GM18870 (cell line): Measurements from ENCODE around the gene PROX2.
A peak's percentile ranks its signal among the peaks of the same experiment; 100 is the strongest.

Experiments
- ATAC-seq: cut with Tn5 transposase; IDR thresholded peaks from one replicate; pipeline ENCODE4 v1.9.1; 2021; ENCODE audit warnings: moderate library complexity; ENCODE audit not compliant: unreplicated experiment

The PROX2 gene

GRCh38 chr14:74881431-74882102, 5.6 kb upstream of the PROX2 start, which contains the start of gene DLST:
Gene DLST, plus strand, starts transcription at chr14:74881916. Its CDS starts 38 bp downstream, at chr14:74881954.
- ATAC-seq = peak; percentile 67

DNA sequence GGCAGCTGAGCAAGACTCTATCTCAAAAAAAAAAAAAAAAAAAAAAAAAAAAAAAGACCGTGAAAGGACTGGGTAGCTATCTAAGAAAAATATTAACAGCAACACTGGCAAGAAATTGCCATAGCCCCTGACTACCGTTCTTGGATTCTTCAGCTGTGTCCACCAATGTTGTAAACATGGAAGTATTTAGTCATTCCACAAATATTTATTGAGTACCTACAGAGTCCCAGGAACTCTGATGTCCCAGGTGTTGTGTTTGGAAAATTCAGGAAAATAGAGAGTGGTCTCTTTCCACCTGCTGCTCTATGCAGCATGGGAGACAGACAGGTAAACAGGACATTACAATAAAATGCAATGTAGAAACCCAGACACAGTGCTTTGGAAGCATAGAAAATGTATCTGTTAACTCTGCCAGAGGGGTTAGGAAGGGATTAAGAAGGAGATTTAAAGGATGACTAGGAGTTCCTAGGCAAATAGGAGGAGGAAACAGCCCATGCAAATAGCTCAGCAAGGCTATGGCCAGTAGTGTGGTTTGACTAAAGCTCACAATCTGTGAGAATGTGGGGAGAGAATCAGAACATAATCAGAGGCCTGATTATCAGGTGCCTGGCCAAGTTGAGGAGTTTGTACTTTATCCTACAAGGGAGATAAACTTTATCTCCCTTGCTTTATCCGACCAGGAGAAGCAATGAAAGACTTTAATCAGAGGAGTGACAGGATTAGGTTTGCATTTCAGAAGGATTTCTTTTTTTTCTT, 3.7 kb upstream of the PROX2 start:
- no peak for ATAC-seq

DNA sequence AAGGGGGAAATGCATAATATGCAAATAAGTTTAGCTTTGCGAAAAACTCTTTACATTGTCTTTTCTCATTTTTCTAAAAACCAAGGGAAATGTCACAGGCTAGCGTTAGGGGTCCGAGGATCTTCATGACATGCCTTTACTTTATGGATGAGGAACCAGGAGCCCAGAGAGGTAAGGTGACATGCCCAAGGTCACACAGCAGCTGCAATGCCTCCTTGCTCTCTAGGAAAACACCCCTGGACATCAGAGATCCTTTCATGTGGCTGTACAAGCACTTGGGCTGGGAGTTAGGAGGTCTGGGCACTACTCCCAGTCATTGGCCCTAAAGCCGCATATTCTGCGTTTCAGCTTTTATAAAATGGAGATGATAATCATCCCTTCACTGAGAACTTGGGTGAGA, 741 bp downstream of the PROX2 start:
- no peak for ATAC-seq

GRCh38 chr14:74871819-74872218, 4.1 kb downstream of the PROX2 start:
- no peak for ATAC-seq

GRCh38 chr14:74868739-74869138, 7.2 kb downstream of the PROX2 start:
- ATAC-seq = no peak

- ATAC-seq = no peak
Measured at GRCh38 chr14:74867673-74868072, 8.3 kb downstream of the PROX2 start.

DNA sequence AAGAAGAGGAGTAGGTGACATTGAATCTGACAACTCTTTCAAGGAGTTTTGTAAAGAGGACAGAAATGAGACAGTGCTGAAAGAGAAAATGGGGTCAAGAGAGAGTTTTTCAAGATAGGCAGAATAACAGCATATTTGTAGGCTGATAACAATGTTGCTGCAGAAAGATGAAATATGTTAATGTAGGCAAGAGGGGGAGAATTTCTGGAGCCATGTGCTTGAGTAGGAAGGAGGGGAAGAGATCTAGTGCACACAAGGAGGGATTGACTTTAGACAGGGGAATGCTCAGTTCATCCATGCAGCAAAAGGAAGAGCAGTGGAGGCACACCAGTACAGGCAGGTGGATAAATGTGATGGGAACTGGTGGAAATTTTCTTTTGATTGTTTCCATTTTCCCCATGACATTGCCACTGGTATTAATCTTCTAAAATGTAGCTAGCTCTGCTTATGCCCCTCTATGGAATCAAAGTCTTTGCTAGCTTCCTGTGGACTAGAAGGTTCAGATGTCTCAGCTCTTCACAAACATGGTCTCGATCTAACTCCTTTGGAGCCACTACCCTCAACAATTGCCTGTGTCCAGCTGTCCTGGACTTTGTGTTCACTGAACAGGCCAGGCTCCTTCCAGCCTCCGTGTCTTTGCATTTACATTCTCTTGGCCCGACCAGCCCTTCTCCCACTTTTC, 9.1 kb downstream of the PROX2 start:
- ATAC-seq = no peak

GRCh38 chr14:74865156-74865555, 10.8 kb downstream of the PROX2 start:
- ATAC-seq = no peak

DNA sequence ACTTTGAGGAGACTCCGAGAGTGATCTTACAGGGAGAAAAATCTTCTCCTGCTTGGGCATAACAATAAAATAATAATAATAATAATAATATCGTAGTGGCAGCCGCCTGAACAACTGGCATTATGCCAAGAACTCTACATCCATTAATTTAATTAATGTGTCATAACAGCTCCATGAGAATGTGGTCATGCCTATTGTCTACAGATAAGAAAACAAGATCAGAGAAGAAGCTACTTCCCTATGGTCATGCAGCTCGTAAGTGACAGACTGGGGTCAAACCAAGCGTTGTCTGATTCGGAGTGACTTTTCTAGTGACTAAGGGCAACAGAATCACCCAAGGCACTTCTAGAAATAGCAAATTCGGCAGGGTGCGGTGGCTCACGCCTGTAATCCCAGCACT, 11.7 kb downstream of the PROX2 start:
- ATAC-seq = no peak

GRCh38 chr14:74863274-74863673, 12.7 kb downstream of the PROX2 start:
- no peak for ATAC-seq

- ATAC-seq = no peak
Measured at GRCh38 chr14:74861734-74862090, 14.2 kb downstream of the PROX2 start.

GRCh38 chr14:74860899-74861733, 14.8 kb downstream of the PROX2 start:
- ATAC-seq = peak; percentile 42

GRCh38 chr14:74859757-74860552, 16.0 kb downstream of the PROX2 start:
- no peak for ATAC-seq

GRCh38 chr14:74858022-74858421, 17.9 kb downstream of the PROX2 start:
- ATAC-seq = no peak

- ATAC-seq = no peak
Measured at GRCh38 chr14:74856366-74856765, 19.6 kb downstream of the PROX2 start.

DNA sequence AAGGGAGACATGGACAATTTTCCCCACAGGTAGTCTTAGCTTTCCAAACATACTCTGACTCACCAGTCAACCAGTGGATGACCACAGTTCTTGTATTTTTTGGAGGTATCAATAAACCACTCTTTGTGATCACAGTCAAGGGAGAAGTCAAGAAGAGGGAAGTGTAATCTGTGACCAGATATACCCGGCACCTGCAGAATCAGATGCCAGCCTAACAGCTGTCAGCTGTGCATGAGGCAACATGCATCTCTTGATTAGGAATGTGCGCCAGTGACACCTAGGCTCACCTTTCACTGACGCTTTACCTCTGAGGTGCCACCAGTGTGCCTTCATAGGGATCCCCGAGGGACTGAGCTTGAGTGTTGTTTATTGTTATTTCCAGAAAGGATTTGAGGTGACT, 20.0 kb downstream of the PROX2 start:
- ATAC-seq = no peak

DNA sequence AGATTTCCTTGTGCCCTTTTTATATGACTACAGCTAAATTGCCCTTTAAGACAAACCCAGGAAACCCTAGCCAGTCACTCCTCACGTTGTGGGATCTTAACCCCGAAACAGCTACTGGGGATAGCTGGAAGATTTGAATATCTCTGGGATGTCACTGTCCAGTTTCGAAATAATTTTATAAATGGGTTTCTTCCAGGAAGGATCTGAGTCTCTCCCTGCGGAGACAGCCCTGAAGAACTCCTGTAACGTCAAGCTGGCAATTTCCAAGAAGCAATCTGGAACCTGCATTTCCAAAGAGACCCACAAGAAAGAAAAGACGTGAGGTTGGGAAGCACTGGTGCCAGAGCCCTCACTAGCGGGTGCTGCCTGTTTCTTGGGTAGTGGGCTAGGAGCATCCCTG, 20.9 kb downstream of the PROX2 start:
- ATAC-seq = no peak

GRCh38 chr14:74853581-74853980, 22.4 kb downstream of the PROX2 start:
- no peak for ATAC-seq

GRCh38 chr14:74852922-74853530, 22.9 kb downstream of the PROX2 start:
- ATAC-seq = no peak

DNA sequence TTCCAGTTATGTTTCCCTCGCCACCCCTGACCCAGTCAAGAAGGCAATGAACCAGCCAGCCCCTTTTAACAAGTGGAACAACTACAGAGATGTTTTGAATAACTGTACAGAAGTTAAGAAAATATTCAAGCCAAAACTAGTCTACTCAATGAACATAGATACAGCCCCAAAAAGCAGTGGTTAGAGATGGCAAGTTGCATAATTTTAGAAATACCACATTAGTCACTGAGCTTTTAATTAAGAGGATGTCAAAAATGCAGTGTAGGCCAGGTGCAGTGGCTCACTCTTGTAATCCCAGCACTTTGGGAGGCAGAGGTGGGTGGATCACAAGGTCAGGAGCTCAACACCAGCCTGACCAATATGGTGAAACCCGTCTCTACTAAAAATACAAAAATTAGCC, 27.2 kb downstream of the PROX2 start:
- ATAC-seq = no peak
